DMS79 (cell line): ENCODE data around the gene FSD2.
"Not testable (repeated sequence)": the region's sequence is repeated elsewhere in the genome, so short reads cannot be mapped to it uniquely, and the experiment has no call there.

Source experiments
- DNase-seq: peaks from one replicate; lab custom pipeline; 2025; lab: John Stamatoyannopoulos, UW

The FSD2 gene

DNA sequence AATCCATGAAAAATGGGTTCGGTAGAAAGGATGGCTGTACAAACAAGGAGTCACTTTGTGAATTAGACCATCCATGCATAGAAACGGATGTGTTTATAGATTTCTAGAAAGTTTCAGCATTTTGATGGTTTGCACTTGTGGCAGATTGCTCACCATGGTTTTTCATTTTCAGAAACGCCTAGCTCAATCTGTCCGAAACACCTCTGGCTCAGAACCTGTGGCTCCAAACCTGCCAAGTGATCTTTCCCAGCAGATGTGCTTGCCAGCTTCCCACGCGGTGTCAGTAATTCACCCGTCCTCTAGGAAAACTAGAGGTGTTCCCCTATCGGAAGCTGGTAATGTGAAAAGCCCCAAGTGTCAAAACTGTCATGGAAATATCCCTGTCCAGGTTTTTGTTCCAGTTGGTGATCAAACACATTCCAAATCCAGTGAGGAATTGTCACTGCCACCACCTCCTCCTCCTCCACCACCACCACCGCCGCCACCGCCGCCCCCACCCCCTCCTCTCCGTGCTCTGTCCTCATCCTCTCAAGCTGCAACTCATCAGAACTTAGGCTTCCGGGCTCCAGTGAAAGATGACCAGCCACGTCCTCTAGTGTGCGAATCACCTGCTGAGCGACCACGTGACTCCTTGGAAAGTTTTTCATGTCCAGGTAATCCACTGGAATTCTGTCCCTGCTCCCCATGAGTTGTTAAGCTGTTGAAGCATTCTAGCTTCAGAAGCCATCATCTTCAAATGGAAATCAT, 24.7 kb upstream of the FSD2 start:
- no peak for DNase-seq

DNA sequence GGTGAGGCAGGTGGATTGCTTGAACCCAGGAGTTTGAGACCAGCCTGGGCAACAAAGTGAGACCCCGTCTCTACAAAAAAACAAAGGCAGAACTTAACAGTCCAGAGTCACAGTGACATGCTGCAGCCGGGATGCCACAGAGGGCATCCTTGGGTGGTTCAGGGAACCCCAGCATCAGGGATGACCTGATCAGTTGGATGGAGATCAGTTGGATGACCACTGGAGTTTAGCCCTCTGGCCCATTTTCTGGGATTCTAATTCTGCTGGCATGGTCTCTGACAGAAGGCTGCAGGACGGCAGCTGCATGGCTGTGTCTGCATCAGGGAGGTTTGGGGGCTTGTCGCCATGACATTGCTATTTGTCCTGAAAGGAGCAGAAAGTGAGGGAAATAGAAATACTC, 23.4 kb upstream of the FSD2 start:
- no peak for DNase-seq

DNA sequence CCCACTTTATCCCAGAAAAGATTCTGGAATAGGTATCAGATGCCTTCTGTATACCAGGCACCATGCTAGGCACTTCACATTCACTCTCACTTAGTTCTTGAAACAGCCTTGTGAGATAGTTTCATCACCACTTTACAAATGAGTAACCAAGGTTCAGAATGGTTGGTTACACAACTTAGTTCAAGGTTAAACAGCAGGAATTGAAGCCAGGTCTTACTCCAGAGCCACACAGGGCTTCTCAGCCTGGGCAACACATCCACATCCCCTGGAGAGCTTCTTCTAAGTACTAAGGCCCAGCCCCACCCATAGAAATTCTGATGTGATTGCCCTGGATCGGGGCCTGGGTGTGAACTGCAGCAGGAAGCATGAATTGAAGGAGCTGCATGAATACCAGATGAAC, 22.2 kb upstream of the FSD2 start:
- DNase-seq: no peak

DNA sequence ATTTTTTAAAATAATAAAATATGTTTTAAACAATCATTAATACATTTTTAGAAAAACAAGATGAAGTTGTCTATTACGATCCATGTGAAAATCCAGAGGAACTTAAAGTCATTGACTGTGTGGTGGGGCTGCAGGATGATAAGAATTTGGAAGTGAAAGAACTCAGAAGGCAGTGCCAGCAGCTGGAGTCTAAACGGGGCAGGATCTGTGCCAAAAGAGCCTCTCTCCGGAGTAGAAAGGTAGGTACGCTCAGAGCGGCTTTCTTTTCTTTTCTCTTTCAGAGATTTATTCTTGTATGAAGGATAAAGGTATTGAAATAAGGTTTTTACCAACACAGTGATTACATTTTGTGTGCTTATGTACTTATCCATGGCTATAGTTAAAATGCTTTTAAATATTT, 17.2 kb upstream of the FSD2 start:
- DNase-seq: no peak

DNA sequence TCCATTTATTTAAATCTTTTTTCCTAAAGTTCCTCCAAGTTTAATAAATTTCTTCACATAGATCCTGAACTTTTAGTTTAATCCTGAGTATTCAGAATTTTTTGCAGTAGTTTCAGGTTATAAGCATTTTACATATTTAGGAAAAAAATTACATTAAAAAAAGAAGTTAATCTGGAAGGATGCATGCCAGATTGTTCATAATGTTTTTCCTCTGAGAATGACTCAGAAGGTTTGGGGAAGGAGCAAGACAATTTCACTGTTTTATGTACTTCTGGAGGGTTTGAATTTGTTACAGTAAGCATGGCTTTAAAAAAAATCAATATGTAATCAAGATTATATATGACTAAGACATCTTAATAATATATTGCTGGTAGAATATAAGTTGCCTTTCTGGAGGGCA, 16.0 kb upstream of the FSD2 start:
- DNase-seq: not testable (repeated sequence)

DNA sequence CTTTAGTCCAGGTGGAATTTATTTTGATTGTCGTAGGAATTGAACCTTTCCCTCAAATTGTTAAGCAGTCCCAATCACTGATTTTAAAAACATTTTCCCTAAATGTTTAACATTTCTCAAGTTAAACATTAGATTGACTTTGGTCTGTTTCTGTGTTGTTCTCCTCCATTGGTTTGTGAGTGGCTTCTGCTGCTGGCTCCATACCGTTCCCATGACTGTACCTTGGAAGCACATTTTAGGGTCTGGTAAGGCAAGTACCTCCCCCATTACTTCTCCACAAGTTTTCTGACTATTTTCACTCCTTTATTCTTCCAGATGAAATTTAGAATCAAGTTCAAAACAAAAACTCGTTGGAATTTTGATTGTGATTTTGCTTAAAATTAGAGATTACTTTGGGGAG, 15.5 kb upstream of the FSD2 start:
- DNase-seq: not testable (repeated sequence)

DNA sequence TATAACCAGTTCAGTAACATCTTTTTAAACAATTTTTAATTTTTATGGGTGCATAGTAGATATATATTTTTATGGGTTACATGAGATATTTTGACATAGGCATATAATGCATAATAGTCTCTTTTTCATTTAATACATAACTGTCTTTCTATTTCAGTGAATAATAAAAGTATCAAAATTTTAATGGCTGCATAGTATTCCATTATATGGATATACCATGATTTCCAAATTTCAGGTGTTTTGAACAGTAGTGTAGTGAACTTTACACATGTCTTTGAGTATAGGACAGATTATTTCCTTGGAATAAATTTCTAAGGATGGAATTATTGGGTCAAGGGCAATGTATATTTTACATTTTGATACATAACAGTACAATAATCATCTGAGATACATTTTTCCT, 14.3 kb upstream of the FSD2 start:
- DNase-seq: no peak

DNA sequence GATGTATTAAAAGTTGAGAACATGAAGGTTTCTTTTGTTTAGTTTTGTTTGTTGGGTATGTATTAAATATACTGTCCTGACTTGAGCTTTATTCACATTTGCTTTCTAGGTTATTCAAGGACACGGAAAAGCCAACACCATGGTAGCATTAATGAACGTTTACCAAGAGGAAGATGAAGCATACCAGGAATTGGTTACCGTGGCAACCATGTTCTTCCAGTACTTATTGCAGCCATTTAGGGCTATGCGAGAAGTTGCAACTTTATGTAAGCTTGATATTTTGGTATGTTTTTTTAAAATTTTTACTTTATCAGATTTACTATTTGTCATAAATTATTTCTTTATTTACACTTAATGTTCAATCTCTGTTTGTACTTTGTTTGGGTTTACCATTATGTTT, 7.1 kb upstream of the FSD2 start:
- no peak for DNase-seq

DNA sequence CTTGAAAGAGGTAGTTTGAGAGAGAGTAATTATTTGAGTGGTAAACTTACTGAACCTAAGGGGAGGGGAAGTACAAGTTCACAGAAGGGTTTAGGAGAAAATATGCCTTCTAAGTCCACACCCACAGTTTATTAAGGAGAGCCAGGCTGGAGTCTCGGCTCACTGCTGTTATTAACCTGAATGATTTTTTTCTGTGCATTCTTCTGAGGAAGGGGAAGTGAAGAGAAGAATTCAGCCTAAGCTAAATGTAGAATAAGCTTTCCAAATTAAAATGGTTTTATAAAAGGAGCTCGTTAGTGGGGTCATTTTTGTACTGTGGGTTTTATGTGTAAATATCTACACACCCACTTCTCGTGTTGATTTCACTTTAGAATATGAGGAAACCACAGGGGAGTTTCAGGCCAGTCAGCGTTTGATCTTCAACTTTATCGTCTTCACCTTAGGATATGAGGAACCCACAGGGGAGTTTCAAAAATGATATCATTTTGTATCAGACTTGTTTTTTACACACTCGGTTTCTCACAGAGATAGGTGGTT, 5.1 kb upstream of the FSD2 start:
- DNase-seq: no peak

DNA sequence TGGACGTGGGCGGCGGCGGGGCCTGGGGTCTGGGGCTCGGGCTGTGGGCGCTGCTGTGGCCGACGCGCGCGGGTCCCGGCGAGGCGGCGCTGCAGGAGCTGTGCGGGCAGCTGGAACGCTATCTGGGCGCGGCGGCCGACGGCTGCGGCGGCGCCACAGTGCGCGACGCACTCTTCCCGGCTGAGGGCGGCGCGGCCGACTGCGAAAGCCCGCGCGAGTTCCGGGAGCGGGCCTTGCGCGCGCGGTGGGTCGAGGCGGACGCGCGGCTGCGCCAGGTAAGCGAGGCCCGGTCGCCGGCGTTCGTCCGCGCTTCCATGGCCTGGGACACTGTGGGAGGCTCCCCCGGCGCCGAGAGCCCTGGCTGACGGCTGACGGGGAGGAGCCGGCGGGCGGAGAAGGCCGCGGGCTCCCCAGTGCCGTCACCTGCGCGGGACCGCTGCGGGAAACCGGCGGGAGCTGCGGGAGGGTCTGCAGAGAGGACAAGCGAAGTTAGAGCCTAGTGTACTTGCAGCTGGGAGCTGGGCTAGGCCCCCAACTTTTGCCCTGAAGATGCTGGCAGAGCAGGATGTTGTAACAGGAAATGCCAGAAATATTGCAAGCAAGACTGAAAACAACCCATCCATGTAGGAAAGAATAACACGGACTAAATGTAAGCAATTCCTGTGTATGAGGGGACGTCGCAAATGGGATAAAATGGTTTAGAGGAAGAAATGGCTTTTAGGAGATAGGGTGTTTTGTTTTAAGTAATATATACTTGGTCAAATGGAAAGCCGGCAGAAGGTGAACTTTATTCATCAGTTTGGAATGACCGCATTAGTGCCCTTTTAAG, 4.4 kb upstream of the FSD2 start:
- DNase-seq: no peak

DNA sequence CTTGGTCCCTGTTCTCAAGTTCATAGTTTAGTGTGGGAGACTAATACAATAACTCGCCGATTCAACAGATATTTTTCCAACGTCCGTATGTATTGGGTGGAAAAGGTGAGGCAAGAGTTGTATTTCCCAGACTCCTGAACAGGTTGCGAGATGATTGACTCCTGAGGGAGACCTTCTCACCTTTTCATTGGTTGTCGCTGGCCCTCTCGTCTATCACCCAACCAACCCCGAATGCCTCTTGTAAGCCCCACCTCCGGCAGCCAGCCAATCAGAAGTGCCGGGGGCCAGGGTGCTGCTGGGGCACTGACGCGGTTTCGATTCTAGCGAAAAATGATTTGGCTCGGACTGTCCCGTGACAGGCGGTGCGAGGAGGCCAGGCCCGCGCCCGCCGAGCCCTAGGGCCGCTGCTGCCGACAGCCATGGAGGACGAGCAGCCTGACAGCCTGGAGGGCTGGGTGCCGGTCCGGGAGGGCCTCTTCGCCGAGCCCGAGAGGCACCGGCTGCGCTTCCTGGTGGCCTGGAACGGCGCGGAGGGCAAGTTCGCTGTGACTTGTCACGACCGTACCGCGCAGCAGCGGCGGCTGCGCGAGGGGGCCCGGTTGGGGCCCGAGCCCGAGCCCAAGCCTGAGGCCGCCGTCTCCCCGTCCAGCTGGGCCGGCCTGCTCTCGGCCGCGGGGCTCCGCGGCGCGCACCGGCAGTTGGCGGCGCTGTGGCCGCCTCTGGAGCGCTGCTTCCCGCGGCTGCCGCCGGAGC, 3.6 kb upstream of the FSD2 start, which contains the start of gene WHAMM:
Gene WHAMM (plus strand): TSS at position 321 of the 753 bp plus-strand sequence. CDS start 99 bp downstream, at position 420.
- DNase-seq: peak; percentile 77

DNA sequence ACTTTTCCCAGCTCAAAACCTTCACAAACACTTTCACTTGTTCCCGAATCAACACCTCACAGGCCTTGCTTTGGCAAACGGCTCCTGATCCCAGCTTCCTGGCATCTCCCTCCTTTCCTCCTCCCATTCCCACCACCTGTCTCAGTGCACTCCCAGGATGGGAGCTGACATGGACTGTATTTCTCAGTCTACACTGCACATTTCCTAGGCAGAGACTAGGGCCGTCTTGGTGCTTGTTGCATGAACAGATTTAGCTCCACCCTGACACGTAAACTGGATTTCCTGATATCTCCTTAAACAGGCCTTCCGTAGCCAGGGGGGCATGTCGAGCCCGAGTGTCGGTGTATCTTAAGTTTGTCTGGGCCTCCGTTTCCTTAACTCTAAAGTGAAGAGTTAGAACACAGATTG, 2.8 kb upstream of the FSD2 start:
- DNase-seq: no peak

DNA sequence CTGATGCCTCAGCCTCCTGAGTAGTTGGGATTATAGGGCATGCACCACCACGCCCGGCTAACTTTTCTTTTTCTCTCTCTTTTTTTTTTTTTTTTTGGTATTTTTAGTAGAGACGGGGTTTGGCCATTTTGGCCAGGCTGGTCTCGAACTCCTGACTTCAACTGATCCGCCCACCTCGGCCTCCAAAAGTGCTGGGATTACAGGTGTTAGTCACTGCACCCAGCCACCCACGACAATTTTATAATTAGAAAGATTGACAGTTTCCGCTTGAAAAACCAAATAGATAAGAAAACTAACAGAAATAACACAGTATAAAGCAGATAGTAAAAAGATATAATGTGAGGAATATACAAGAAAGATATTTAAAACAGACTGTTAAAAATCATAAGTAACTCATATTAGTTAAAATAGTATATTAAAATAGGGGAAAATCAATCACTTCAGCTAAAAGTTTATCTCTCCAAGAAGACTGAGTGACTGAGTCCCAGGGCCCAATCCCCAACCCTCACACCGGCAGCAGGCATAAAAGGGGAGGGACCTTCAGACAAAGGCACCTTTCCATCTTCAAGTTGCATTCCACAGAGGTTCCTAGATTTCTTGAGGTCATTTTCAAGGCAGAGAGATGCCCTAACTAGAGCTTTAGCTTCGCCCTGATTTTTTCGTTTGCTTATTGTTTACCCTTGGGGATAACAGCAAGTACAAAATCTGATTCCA, 2.2 kb upstream of the FSD2 start:
- no peak for DNase-seq

DNA sequence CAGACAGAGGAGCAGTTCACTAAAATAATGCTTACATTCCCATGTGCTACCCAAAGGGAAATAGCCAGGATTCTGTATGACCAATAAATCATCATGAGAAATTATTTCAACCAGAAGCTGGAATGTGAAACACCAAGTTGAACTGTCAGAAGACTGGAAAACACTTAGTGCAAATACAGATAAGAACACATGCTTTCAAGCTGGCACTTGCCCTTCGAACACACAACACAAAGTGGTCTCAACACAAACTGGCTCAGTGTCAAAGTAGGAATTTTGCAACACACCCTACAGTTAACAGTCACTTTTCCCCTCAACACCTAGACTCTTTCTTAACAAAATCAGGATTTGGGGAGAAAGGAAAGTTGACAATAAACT, 1.3 kb downstream of the FSD2 start:
- DNase-seq: no peak

DNA sequence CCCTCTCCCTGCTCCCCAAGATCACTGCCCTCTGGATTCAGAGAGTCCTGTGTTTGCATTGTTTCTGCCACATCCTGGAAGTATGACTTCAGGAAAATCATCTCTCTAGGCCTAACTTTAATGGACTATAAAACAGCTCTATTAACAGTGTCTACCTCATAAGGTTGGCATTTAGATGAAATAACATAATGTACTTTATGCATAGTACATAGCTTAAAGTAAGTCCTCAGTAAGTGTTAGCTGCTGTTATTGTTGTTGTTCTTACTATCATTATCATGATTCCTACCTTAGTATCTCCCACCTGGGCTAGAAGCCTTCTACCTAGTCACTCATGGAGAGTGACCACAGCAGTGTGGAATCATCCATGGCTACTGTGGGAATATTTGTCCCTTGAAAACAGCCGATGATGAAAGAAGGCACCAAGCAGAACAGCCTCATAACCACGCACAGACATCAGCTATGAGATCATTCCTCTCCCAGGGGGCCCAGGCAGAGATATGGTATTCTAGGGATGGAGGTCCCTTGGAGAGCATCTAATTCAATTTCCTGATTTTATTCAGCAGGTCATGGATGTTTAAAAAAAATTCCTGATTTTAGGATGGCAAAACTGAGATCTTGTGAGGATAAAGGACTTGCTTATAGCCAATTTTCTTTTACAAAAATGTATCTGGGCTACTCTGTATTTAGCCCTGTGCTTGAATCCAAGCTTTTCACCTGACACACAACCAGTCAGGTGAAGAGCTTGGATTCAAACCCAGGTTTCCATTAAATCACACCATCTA, 1.9 kb downstream of the FSD2 start:
- DNase-seq: no peak

DNA sequence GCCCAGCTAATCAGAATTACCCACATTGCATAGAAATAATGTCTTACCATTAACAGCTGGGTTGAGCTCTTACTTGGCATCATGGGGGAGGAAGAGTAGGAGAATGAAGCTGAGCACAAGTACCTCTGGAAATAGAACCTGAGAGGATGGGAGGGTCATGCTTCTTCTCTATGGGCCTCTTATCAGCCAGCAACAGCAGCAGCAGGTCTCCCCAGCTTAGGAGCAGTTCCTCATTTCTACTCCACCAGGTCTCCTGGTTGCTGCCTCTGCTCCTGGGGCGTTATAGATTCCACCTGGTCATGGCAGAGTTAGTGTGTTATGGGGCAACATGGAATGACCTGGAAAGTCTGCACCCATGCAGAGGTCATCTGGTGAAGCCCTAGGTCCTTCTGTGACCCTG, 3.4 kb downstream of the FSD2 start:
- no peak for DNase-seq

DNA sequence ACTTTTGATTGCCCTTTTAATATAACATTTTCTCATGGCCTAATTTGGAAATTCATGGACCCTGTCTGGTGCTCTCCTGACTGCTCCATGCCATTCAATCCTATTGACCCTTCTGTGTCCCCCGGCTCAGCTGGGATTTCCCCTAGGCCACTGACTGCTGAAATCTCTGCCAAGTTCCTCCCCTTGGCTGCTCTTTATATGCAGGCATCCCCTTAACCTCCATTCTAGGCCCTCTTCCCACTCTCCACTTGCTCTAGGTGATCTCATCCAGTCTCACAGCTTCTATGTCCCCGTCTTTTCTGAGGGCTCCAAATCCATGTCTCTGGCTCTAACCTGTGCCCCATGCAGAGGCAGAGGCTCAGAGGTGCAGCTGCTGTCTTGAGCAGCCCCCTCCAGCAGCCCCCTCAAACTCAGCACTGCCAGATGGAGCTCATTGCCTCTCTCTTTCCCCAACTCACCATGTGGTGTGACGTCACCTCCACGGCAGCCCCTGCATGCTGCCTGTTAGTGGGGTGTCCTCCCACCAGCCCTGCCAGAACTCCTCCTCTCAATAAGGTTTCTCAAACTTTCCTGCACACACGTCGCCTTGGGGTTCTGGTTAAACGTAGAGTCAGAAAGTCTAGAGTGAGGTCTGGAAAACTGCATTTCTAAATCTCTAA, 6.6 kb downstream of the FSD2 start:
- DNase-seq: no peak

DNA sequence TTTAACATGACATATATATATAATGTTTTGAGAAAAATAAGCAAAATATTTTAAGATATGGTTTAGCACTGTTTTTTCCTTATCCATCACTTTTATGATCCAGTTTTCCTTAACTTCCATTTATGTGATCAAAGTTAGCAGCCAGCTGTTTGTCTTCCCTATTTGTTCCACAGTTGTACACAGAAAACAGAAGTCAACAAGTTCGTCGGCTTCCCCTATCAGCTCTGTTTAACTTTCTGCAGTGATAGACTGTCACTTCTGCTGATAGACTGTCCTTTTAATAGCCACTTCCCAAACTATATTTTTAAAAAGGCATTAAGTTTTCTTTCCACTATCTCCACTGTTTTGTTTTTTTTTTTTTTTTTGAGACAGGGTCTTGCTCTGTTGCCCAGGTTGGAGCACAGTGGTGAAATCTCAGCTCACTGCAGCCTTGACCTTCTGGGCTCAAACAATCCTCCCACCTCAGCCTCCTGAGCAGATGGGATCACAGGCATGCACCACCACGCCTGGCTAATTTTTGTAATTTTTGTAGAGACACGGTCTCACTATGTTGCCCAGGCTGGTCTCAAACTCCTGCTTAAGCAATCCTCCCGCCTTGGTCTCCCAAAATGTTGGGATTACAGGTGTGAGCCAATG, 7.2 kb downstream of the FSD2 start:
- DNase-seq: no peak

DNA sequence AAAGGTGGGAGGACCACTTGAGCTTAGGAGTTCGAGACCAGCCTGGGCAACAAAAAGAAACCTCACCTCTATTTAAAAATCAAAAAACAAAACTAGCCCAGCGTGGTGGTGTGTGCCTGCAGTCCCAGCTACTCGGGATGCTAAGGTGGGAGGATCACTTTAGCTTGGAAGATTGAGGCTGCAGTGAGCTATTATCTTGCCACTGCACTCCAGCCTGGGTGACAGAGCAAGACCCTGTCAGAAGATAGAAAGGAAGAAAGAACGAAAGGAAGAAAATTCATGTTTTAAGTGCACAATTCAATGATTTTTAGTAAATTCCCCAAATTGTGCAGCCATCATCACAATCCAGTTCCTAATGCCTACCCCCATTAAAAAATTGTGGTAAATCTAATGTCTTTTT, 7.8 kb downstream of the FSD2 start:
- DNase-seq: no peak

DNA sequence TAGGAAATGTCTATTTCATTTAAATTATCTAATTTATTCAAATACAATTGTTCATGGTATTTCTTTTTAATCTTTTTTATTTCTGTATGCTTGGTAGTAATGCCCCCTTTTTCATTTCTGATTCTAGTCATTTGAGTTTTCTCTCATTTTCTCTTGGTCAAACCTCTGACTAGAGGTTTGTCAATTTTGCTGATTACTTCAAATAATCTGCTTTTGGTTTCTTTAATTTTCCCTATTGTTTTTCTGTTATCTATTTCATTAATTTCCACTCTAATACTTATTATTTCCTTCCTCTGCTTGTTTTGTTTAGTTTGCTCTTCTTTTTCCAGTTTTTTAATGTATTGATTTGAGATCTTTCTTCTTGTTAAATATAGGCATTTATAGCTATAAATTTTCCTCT, 12.1 kb downstream of the FSD2 start:
- no peak for DNase-seq
